ENCODE measurements around the gene SPATA1. TPM values are rescaled to one million over a fixed set of nuclear protein-coding genes. Genes with fewer than 3 reads are reported as not detected.

The SPATA1 gene, protein sequence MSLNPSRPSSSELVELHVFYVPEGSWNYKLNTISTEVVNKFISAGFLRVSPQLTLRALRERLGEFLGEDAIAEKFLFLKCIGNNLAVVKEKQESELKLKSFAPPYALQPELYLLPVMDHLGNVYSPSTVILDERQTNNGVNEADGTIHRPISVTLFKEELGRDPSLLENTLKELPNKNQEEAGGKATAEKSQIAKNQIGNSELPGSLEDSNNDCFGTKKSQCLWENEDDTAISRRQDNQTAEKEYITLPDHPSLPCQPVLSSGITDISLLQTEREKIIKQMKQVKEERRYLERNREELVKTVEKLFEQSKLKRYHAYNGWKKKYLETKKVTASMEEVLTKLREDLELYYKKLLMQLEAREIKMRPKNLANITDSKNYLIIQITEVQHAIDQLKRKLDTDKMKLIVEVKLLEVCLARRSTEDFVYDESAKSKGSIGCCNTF
- total RNA-seq (1 to 10 TPM in 1 of 2 donors, not detected in 1; 1.2 TPM), total RNA-seq (0.83 to 1.0 reads per million in 2 donors)

DNA sequence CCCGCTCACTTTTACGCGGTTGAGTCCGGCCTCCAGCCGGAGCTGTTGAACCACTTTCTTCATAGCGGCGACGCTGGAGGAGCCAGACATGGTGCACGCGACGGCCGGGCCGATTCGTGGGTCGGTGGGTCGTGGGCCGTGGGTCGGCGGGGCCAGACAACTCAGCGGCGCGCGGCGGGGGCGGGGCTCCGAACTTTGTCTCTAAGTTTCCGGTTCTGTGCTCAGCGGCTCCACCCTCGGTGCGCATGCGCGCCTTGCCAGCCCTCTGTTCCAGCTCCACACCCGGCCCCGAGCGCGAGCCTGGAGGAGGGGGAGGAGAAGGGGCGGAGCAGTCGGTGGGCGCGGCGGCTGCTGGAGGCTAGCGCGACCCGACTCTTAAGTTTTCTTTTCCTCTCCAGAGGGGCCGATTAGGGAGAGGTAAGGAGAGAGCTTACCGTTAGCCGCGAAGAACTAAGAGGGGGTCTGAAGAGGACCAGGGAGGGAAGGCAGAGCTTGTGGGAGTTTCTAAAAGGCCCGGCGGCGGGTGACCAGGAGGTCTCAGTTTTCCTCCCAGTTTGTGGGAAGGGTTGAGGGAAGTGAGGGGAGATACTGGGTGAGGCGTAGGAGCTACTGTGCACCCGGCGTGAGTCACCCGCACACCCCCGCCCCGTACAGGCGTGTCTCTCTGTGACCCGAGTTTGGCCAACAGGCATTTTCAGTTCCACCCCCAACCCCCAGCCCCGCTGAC is at the start of gene SPATA1, which contains the start of gene GNG5:
SPATA1 (plus strand) TSS at position 385 of the 727 bp plus-strand sequence. CDS start 9,974 bp downstream, outside the sequence.
GNG5 (minus strand) TSS at position 580 of the 727 bp plus-strand sequence; CDS start at position 90, 490 bp downstream.
- Mint-ChIP-seq H3K4me1 (peaks cover 35% of the 10 kb centered on the region), H3K4me3 (peak within 1 kb of the TSS; percentile 98), H3K27me3 (no peaks in the 10 kb centered on the region), H3K27ac (peak within 1 kb of the TSS; percentile 98), H3K36me3 (ENCODE audit: low read depth) (peaks cover 5% of the 10 kb centered on the region)
- no peaks in the 10 kb centered on the region for H3K9me3 ChIP-seq (ENCODE audit: control insufficient read depth, low read length, poor library complexity, severe bottlenecking)
- ATAC-seq (peak; percentile 93), DNase-seq (peak; percentile 95 to 98 (median 97))

DNA sequence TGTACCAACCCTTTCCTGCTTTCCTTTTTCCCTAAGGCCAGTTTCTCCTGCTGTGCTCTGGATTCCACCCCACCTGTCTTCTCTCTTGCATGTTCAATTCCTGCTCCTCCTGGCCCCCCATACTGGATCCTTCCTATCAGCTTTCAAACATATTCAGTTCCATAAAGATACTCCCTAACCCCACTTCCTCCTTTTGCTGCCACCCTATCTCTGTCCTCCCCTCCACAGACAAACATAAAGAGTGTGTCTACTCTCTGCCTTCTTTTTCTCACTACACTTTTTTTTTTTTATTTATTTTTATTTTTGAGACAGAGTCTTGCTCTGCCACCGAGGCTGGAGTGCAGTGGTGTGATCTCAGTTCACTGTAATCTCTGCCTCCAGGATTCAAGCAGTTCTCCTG is 44.1 kb upstream of the SPATA1 start:
- Mint-ChIP-seq H3K27me3 (peaks cover 40% of the 10 kb centered on the region), H3K4me1 (no peaks in the 10 kb centered on the region), H3K27ac (no peak overlapping the region), H3K4me3 (no peak overlapping the region), H3K36me3 (ENCODE audit: low read depth) (peaks cover 3% of the 10 kb centered on the region)
- ATAC-seq (no peak), DNase-seq (no peak)
- no peaks in the 10 kb centered on the region for H3K9me3 ChIP-seq (ENCODE audit: control insufficient read depth, low read length, poor library complexity, severe bottlenecking)

DNA sequence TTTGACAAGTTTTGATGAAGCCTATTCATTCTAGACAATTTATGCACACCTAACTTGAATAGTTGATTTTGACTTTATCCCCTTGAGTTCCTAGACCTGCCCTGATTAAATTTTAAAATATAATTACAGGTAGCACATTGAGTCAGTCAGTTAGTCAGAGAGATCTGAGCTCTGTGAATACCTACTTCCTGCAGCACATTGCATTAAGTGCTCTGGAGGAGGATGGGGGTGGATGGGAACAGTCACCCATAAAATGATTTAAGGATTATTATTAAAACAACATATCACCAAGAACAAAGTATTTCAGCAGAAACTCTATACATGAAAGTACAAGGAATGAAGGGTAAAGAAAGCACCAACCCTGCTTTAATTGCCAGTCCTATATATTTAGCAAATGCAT is 38.9 kb upstream of the SPATA1 start:
- DNase-seq = no peak
- Mint-ChIP-seq H3K27ac (no peak overlapping the region), H3K4me1 (no peaks in the 10 kb centered on the region), H3K36me3 (ENCODE audit: low read depth) (peaks cover 2% of the 10 kb centered on the region), H3K27me3 (peaks cover 66% of the 10 kb centered on the region), H3K4me3 (no peak overlapping the region)
- peaks cover 2% of the 10 kb centered on the region for H3K9me3 ChIP-seq (ENCODE audit: control insufficient read depth, low read length, poor library complexity, severe bottlenecking)
- ATAC-seq = no peak

GRCh38 chr1:84476225-84476624 is 30.0 kb upstream of the SPATA1 start:
- Mint-ChIP-seq H3K4me3 (no peak overlapping the region), H3K4me1 (peaks cover 15% of the 10 kb centered on the region), H3K27ac (no peak overlapping the region), H3K27me3 (peaks cover 43% of the 10 kb centered on the region), H3K36me3 (ENCODE audit: low read depth) (peaks cover 5% of the 10 kb centered on the region)
- ATAC-seq = no peak
- no peaks in the 10 kb centered on the region for H3K9me3 ChIP-seq (ENCODE audit: control insufficient read depth, low read length, poor library complexity, severe bottlenecking)
- no peak for DNase-seq

GRCh38 chr1:84478876-84479868 is 27.0 kb upstream of the SPATA1 start, which contains the start of gene RPF1:
Gene RPF1, plus strand, starts transcription at chr1:84479266. Its CDS starts 16 bp downstream, at chr1:84479282.
- ATAC-seq (peak; percentile 97), DNase-seq (peak; percentile 63 to 73 (median 66))
- Mint-ChIP-seq H3K27me3 (peaks cover 16% of the 10 kb centered on the region), H3K4me3 (peak within 1 kb of the TSS; percentile 95), H3K36me3 (ENCODE audit: low read depth) (peaks cover 10% of the 10 kb centered on the region), H3K27ac (peak within 1 kb of the TSS; percentile 94), H3K4me1 (peaks cover 32% of the 10 kb centered on the region)
- no peaks in the 10 kb centered on the region for H3K9me3 ChIP-seq (ENCODE audit: control insufficient read depth, low read length, poor library complexity, severe bottlenecking)

GRCh38 chr1:84479998-84480397 is 26.2 kb upstream of the SPATA1 start:
- DNase-seq (no peak), ATAC-seq (no peak)
- peaks cover 32% of the 10 kb centered on the region for H3K4me1 Mint-ChIP-seq
- H3K27me3 Mint-ChIP-seq = peaks cover 10% of the 10 kb centered on the region
- H3K4me3 Mint-ChIP-seq = peak overlapping the region; percentile 95
- H3K9me3 ChIP-seq (ENCODE audit: control insufficient read depth, low read length, poor library complexity, severe bottlenecking) = no peaks in the 10 kb centered on the region
- H3K27ac Mint-ChIP-seq = peak overlapping the region; percentile 94
- H3K36me3 Mint-ChIP-seq (ENCODE audit: low read depth) = peaks cover 10% of the 10 kb centered on the region

GRCh38 chr1:84480650-84481049 is 25.5 kb upstream of the SPATA1 start:
- ATAC-seq (no peak), DNase-seq (no peak)
- H3K27me3 Mint-ChIP-seq = peaks cover 3% of the 10 kb centered on the region
- no peak overlapping the region for H3K4me3 Mint-ChIP-seq
- H3K4me1 Mint-ChIP-seq = peaks cover 32% of the 10 kb centered on the region
- peaks cover 9% of the 10 kb centered on the region for H3K36me3 Mint-ChIP-seq (ENCODE audit: low read depth)
- H3K9me3 ChIP-seq (ENCODE audit: control insufficient read depth, low read length, poor library complexity, severe bottlenecking) = no peaks in the 10 kb centered on the region
- no peak overlapping the region for H3K27ac Mint-ChIP-seq

- Mint-ChIP-seq H3K4me1 (peaks cover 35% of the 10 kb centered on the region), H3K27ac (no peak overlapping the region), H3K4me3 (peak overlapping the region; percentile 39), H3K36me3 (ENCODE audit: low read depth) (peaks cover 7% of the 10 kb centered on the region), H3K27me3 (no peaks in the 10 kb centered on the region)
- H3K9me3 ChIP-seq (ENCODE audit: control insufficient read depth, low read length, poor library complexity, severe bottlenecking) = no peaks in the 10 kb centered on the region
- ATAC-seq (no peak), DNase-seq (no peak)
These were observed 24.9 kb upstream of the SPATA1 start for GRCh38 chr1:84481317-84481716.

DNA sequence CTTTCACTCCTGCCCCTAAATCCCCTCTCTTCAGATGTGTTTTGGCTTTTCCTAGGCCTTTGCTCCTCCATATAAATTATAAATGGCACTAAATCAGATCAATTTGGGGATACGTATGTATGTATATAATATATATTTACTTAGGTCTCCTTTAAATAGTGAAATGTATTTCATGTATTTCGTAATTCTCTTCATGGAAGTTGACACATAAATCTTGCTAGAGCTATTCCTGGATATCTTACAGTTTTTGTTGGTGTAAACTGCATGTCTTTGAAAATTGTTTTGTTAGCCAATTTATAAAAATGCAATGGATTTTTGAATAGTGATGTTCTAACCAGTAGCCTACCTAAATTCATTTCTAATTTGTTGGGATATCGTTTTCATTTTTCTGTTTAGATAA is 18.1 kb upstream of the SPATA1 start:
- H3K9me3 ChIP-seq (ENCODE audit: control insufficient read depth, low read length, poor library complexity, severe bottlenecking) = no peaks in the 10 kb centered on the region
- Mint-ChIP-seq H3K36me3 (ENCODE audit: low read depth) (peaks cover 12% of the 10 kb centered on the region), H3K27me3 (no peaks in the 10 kb centered on the region), H3K4me1 (peaks cover 23% of the 10 kb centered on the region), H3K27ac (no peak overlapping the region), H3K4me3 (no peak overlapping the region)
- ATAC-seq (no peak), DNase-seq (no peak)

GRCh38 chr1:84489766-84490165 is 16.4 kb upstream of the SPATA1 start:
- Mint-ChIP-seq H3K27ac (peak overlapping the region; percentile 87), H3K4me1 (peaks cover 25% of the 10 kb centered on the region), H3K36me3 (ENCODE audit: low read depth) (peaks cover 9% of the 10 kb centered on the region)

GRCh38 chr1:84492726-84493125 is 13.5 kb upstream of the SPATA1 start:
- ATAC-seq (no peak), DNase-seq (no peak)
- Mint-ChIP-seq H3K4me3 (no peak overlapping the region), H3K27ac (peak overlapping the region; percentile 45), H3K27me3 (no peaks in the 10 kb centered on the region), H3K36me3 (ENCODE audit: low read depth) (peaks cover 5% of the 10 kb centered on the region), H3K4me1 (peaks cover 14% of the 10 kb centered on the region)
- H3K9me3 ChIP-seq (ENCODE audit: control insufficient read depth, low read length, poor library complexity, severe bottlenecking) = no peaks in the 10 kb centered on the region

More at GRCh38 chr1:84489766-84490165, 16.4 kb upstream of the SPATA1 start:
- Mint-ChIP-seq H3K4me3 (no peak overlapping the region), H3K27me3 (no peaks in the 10 kb centered on the region)
- no peak for ATAC-seq
- no peaks in the 10 kb centered on the region for H3K9me3 ChIP-seq (ENCODE audit: control insufficient read depth, low read length, poor library complexity, severe bottlenecking)
- no peak for DNase-seq

DNA sequence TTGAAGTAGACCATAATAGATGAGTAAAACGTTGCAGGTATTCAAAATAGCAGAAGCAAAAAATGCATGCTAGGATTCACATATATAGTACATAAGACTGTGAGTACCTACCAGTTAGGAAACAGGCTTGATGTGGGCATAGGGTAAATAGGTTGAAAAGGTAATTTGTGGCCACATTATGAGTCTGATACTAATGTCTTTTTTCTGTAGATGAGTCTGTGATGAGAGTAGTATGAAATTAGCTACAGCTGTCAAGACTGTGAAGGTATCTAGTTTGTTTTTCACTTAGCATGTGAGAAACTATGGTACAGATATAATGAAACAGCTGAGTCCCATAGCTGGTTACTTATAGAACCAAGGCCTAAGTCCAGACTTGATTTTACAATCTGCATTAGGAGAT is 12.4 kb upstream of the SPATA1 start:
- no peaks in the 10 kb centered on the region for H3K27me3 Mint-ChIP-seq
- H3K4me3 Mint-ChIP-seq = no peak overlapping the region
- DNase-seq = no peak
- no peaks in the 10 kb centered on the region for H3K9me3 ChIP-seq (ENCODE audit: control insufficient read depth, low read length, poor library complexity, severe bottlenecking)
- H3K36me3 Mint-ChIP-seq (ENCODE audit: low read depth) = peaks cover 5% of the 10 kb centered on the region
- H3K27ac Mint-ChIP-seq = peak overlapping the region; percentile 11
- peaks cover 19% of the 10 kb centered on the region for H3K4me1 Mint-ChIP-seq
- ATAC-seq = no peak

All from T-helper 17 cell (primary cell).